ENCODE measurements around the gene OCRL.
A peak's percentile ranks its signal among the peaks of the same experiment; 100 is the strongest.
"Not testable (repeated sequence)": the region's sequence is repeated elsewhere in the genome, so short reads cannot be mapped to it uniquely, and the experiment has no call there.

The OCRL gene

GRCh38 chrX:129568349-129568748 is 28.3 kb downstream of the OCRL start:
- no peak overlapping the region for H3K27ac ChIP-seq
- H3K36me3 ChIP-seq = peaks cover 8% of the 10 kb centered on the region
- TF ChIP-seq, protein P1, sequence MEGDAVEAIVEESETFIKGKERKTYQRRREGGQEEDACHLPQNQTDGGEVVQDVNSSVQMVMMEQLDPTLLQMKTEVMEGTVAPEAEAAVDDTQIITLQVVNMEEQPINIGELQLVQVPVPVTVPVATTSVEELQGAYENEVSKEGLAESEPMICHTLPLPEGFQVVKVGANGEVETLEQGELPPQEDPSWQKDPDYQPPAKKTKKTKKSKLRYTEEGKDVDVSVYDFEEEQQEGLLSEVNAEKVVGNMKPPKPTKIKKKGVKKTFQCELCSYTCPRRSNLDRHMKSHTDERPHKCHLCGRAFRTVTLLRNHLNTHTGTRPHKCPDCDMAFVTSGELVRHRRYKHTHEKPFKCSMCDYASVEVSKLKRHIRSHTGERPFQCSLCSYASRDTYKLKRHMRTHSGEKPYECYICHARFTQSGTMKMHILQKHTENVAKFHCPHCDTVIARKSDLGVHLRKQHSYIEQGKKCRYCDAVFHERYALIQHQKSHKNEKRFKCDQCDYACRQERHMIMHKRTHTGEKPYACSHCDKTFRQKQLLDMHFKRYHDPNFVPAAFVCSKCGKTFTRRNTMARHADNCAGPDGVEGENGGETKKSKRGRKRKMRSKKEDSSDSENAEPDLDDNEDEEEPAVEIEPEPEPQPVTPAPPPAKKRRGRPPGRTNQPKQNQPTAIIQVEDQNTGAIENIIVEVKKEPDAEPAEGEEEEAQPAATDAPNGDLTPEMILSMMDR (IDR thresholded peaks at IDR 0.05; ENCODE audit: low read depth, low read length) = no peak

DNA sequence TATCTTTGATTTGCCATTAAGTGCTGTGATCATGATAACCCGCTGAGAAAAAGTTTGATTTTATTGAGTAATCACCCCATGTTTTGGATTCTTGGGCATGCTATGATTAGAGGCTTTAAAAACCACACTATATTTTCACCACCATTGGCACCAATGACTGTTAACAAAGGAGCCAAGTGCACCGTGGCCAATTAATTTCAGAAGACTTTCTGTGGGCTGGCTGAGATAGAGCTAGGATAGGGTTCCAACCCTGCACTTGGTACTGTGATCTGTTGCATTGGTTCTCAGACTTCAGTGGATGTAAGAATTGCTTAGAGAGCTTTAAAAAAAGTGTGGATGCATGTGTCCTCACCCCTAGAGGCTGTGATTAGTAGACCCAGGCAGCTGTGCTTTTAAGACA is 32.4 kb downstream of the OCRL start:
- no peak for DNase-seq
- H3K27ac ChIP-seq = no peak overlapping the region
- H3K4me3 ChIP-seq (ENCODE audit: low read depth, low read length) = no peak overlapping the region
- H3K36me3 ChIP-seq = peaks cover 15% of the 10 kb centered on the region
- TF ChIP-seq, protein P1 (IDR thresholded peaks at IDR 0.05; ENCODE audit: low read depth, low read length) = no peak
- peaks cover 6% of the 10 kb centered on the region for H3K27me3 ChIP-seq (ENCODE audit: insufficient read depth, low read depth, severe bottlenecking)
- no peaks in the 10 kb centered on the region for H3K9me3 ChIP-seq (ENCODE audit: severe bottlenecking)

More at GRCh38 chrX:129568349-129568748, 28.3 kb downstream of the OCRL start:
- Histone ChIP-seq H3K27me3 (ENCODE audit: insufficient read depth, low read depth, severe bottlenecking) (peaks cover 6% of the 10 kb centered on the region), H3K9me3 (ENCODE audit: severe bottlenecking) (no peaks in the 10 kb centered on the region), H3K4me3 (ENCODE audit: low read depth, low read length) (no peak overlapping the region)
- no peak for DNase-seq

DNA sequence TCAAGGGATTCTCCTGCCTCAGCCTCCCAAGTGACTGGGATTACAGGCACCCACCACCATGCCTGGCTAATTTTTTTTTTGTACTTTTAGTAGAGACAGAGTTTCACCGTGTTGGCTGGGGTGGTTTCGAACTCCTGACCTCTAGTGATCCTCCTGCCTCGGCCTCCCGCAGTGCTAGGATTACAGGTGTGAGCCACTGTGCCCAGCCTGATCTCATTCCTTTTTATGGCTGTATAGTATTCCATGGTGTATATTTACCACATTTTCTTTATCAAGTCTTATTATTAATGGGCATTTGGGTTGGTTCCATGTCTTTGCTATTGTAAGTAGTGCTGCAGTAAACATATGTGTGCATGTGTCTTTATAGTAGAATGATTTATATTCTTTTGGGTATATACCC is 33.6 kb downstream of the OCRL start:
- not testable (repeated sequence) for H3K27me3 ChIP-seq (ENCODE audit: insufficient read depth, low read depth, severe bottlenecking); DNase-seq; H3K9me3 ChIP-seq (ENCODE audit: severe bottlenecking); H3K27ac ChIP-seq; H3K4me3 ChIP-seq (ENCODE audit: low read depth, low read length)
- H3K36me3 ChIP-seq = peaks cover 15% of the 10 kb centered on the region

- peaks cover 15% of the 10 kb centered on the region for H3K36me3 ChIP-seq
- H3K27me3 ChIP-seq (ENCODE audit: insufficient read depth, low read depth, severe bottlenecking) = no peaks in the 10 kb centered on the region
- DNase-seq = no peak
- no peaks in the 10 kb centered on the region for H3K9me3 ChIP-seq (ENCODE audit: severe bottlenecking)
- no peak overlapping the region for H3K4me3 ChIP-seq (ENCODE audit: low read depth, low read length)
- TF ChIP-seq, protein P1 (IDR thresholded peaks at IDR 0.05; ENCODE audit: low read depth, low read length) = no peak
- H3K27ac ChIP-seq = no peak overlapping the region
These were observed 34.2 kb downstream of the OCRL start for GRCh38 chrX:129574214-129574613.

DNA sequence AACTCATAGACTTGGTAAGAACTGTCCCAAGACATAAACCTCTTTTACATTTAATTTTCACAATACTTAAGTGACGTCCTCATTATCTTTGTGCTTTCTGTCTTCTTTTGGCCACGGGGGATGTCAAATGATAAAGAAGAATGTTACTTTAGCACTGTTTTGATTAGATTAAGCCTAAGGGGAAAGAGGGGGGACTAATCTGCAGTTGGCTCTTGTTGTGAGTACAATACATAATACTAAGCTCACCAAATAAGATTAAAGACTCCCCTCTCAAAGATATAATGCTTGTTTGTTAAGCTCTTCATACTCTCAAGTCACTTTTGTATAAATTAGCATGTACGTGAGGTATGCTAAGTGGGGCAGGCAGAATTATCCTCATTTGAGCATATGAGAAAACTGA is 36.5 kb downstream of the OCRL start:
- Histone ChIP-seq H3K9me3 (ENCODE audit: severe bottlenecking) (no peaks in the 10 kb centered on the region), H3K4me3 (ENCODE audit: low read depth, low read length) (no peak overlapping the region), H3K27ac (no peak overlapping the region), H3K36me3 (peaks cover 10% of the 10 kb centered on the region), H3K27me3 (ENCODE audit: insufficient read depth, low read depth, severe bottlenecking) (no peaks in the 10 kb centered on the region)
- no peak for DNase-seq
- TF ChIP-seq, protein P1 (IDR thresholded peaks at IDR 0.05; ENCODE audit: low read depth, low read length) = no peak

DNA sequence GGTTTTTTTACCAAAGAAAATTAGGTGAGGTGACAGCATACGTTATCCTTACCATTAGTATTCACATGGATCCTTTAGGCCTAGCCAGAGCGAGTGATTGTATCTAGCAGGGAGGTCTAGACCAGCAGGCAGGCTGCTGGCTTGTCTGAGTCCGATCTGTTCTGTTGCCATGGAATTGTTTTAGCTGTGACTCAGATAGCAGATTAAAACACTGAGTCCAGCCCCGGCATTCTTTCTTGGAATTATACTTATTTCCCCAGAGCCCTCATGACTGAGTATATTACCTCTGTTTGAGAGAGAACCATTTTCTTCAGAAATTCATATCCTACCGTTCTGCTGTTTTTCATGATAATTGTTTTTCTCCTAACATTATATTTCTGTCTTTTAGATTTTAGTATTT is 37.4 kb downstream of the OCRL start:
- Histone ChIP-seq H3K27me3 (ENCODE audit: insufficient read depth, low read depth, severe bottlenecking) (no peaks in the 10 kb centered on the region), H3K36me3 (peaks cover 10% of the 10 kb centered on the region), H3K27ac (no peak overlapping the region), H3K4me3 (ENCODE audit: low read depth, low read length) (no peak overlapping the region), H3K9me3 (ENCODE audit: severe bottlenecking) (no peaks in the 10 kb centered on the region)
- TF ChIP-seq, protein P1 (IDR thresholded peaks at IDR 0.05; ENCODE audit: low read depth, low read length) = no peak
- peak; percentile 26 for DNase-seq
